GDM1 (cell line): ENCODE results near the gene TXLNG.
A peak's percentile ranks its signal among the peaks of the same experiment; 100 is the strongest.

Source experiments
- DNase-seq: peaks from one replicate; lab custom pipeline; 2025; lab: John Stamatoyannopoulos, UW

Gene TXLNG

DNA sequence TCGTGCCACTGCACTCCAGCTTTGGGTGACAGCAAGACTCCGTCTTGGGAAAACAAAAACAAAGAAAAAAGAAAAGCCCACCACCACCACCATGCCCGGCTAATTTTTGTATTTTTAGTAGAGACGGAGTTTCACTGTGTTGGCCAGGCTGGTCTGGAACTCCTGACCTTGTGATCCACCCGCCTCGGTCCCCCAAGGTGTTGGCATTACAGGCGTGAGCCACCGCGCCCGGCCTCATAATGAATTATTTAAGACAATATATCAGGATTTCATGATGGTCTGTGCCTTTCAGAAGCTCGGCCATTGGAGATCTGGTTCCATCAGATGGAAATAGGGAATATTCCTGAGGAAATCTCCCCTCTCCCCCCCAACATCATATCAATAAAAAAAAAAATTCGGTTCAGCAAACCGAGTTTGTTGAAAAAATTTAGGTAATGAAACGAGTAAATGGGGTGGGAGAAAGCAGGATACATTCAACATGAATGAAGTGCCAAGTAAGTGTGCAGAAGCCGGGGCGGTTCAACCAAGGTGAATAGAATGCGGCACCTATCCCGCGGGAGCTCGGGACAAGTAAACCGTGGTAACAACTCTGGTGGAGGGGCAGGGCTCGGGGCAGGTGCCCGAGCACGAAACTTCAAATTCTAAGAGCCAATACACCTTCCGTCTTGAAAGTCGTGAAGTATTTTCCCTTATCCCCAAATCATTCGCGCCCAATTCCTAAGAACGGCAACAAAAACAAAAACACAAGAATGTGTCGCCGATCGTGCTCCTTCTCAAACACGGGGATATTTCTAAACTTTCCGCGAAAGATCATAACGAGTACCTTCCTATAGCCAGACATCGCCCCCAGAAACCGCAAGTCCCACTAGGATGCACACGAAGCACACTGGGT is 773 bp upstream of the TXLNG start:
- no peak for DNase-seq

GRCh38 chrX:16786791-16787735 is 797 bp downstream of the TXLNG start:
- DNase-seq, result no peak

DNA sequence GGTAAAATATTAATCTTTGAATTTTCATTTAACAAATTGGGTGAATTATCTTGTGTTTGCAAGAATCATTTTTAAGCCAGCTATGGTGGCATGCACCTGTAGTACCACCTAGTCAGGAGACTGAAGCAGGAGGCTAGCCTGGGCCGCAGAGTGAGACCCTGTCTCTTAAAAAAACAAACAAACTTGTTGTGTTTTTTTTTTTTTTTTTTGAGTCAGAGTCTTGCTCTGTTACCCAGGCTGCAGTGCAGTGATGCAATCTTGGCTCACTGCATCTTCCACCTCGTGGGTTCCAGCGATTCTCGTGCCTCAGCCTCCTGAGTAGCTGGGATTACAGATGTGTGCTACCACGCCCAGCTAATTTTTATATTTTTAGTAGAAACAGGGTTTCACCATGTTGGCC is 2.2 kb downstream of the TXLNG start:
- no peak for DNase-seq

DNA sequence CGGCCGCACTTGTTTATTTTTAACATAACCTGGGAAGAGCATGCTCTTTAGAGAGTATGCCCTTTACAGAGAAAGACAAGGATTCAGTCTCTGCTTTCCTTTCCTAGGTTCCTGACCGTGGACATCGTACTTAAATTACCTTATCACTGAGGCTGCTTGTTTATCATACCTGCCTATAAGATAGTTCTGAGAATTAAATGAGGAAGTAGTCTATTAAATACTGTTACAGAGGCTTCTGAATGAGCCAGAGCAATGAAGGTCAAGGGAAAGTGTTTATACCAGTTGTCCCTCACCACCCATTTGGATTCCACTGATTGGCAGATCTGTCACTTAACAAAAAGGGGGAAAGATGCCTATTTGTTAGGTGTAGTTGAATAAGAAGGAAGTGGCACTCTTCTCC is 10.0 kb downstream of the TXLNG start:
- DNase-seq, result no peak

DNA sequence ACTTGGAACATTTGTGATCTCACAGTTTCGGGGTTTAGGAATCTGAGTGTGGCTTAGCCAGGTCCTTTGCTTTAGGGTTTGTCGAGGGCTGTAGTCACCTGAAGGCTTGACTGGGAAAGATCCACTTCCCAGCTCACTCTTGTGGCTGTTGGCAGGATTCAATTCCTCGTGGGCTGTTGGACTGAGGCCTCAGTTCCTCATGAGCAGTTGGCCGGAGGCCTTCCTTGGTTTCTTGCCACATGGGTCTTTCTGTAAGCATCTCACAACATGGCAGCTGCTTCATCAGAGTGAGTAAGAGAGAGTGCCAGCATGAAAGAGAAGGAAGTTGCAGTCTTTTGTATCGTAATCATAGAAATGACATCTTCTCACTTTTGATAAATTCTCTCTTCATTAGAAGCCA is 11.1 kb downstream of the TXLNG start:
- DNase-seq, result no peak

DNA sequence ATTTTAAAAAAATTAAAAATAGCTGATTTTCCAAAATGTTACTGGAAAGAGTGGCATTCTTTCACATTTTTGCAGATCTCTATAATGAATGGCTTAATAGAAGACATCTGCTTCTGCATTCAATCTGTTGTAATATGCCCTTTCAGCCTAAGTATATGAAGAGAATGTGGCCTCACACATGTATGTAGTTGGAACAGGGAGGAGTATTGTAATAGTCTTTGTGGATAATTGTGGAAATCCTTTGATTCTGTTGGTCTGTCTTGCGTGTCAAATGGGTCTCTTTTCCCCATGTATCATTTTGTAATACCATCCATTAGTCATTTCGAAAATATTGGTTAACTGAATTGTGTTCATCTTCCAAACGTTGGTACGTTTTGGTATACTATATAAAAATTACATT is 11.6 kb downstream of the TXLNG start:
- DNase-seq, result no peak

DNA sequence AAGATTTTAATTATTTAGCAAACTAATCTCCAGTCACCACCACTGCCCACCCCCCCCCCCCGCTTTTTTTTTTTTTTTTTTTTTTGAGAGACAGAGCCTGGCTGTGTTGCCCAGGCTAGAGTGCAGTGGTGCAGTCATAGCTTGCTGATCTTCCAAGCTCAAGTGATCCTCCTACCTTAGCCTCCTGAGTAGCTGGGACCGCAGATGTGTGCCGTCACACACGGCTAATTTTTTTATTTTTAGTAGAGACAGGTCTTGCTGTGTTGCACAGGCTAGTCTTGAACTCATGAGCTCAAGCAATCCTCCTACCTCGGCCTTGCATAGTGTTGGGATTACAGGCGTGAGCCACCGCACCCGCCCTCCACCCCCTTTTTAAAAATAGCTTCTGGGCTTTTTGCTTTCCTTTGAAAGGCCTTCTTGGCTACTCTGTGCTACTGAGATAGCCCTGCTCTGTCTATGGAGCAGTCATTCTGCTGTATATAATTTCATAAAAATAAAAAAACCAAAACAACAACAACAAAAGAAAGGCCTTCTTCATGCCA is 18.7 kb downstream of the TXLNG start:
- no peak for DNase-seq

- no peak for DNase-seq
Measured at GRCh38 chrX:16807548-16807947, 21.3 kb downstream of the TXLNG start.

DNA sequence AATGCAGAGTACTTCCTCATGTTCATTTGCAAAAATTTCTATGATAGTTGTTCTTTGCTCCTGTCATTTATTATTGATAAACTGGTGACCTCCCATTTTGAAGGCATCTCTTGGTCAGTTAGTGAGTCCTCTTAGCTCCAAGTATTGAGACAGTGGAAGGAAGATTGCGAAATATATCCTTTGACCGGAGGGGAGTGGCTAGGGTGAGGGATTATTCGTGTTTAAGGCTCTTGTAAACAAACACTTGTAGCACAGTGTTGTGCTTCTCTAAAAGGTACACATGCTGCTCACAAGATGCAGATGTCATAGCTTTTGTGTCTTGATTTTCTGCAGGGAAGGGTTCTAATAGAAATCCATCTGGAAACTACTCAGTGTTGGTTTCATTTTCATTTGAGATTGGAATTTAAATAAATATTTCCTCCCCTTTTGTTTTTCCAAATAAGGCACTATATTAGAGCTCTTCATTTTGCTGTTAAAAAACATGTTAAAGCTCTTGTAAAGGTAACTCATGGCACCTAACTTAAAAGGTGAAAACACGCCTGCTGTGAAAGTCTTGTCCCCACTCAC is 21.8 kb downstream of the TXLNG start:
- DNase-seq, result no peak

- no peak for DNase-seq
Measured at GRCh38 chrX:16814597-16814996, 28.3 kb downstream of the TXLNG start.

DNA sequence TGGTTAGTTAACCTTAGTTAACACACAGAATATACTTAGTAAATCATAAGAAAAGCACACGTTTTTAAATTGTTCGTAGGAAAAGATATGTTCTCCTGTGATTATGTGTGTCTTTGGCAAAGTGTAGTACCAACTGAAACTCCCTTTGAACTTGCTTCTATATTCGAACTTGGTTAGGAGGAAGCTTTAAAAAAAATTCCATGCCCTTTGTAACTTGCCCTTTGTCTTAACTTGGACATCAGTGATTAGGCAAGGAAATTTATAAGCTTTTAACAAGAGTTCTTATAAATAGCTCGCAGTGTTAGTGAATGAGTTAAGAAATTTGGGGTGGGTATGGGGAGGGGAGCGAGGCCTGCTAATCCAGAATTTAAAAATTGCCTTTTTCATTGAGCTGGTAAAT is 33.4 kb downstream of the TXLNG start:
- no peak for DNase-seq

GRCh38 chrX:16822723-16823122 is 36.5 kb downstream of the TXLNG start:
- no peak for DNase-seq

GRCh38 chrX:16825264-16826035 is 39.2 kb downstream of the TXLNG start:
- no peak for DNase-seq

GRCh38 chrX:16826207-16826606 is 39.9 kb downstream of the TXLNG start:
- DNase-seq, result peak; percentile 20

DNA sequence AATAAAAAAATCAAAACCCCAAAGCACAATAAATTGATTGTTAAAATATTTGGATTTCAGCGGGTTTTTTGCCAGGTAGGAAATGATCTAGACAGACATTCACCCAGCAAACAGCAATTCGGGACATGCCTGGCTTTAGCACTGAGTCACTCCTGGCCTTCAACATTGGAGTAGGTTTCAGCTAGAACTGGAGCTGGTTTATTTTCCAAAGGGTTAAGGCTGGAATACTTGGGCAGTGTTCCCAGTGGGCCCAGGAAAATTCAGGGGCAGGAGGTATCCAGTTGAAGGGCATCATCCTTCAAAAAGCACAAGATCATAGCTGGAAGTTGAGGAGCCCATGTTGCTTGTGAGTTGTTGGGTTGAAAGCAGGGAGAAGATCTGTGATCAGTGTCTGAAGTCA is 41.0 kb downstream of the TXLNG start:
- DNase-seq, result no peak

- DNase-seq, result no peak
Measured at GRCh38 chrX:16828124-16828908, 42.0 kb downstream of the TXLNG start.

GRCh38 chrX:16832301-16832700 is 46.0 kb downstream of the TXLNG start:
- no peak for DNase-seq

DNA sequence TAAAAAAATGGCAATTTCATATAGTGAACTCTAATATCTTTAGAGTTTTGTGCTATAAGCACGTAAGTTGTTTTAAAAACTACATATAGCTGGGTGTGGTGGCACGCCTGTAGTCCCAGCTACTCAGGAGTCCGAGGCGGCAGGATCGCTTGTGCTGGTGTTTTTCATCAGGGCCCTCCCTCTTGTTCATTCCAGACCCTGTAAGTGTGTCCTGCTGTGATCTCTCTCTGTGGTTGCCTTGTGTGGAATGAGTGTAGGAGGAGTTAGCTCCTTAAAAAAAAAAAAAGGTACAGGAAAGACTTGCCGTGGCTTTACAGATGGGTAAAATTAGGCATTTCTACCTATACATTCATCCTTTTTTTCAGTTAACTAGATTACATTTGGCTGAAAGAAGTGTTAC is 48.5 kb downstream of the TXLNG start:
- no peak for DNase-seq

GRCh38 chrX:16836371-16836770 is 50.1 kb downstream of the TXLNG start:
- no peak for DNase-seq

- no peak for DNase-seq
Measured at GRCh38 chrX:16838202-16839066, 52.2 kb downstream of the TXLNG start.
